Omental fat pad (tissue), 4 donors: ENCODE results near the gene INHBB. TPM values are rescaled to one million over a fixed set of nuclear protein-coding genes. Genes with fewer than 3 reads are reported as not detected.
"Not testable (repeated sequence)": the region's sequence is repeated elsewhere in the genome, so short reads cannot be mapped to it uniquely, and the experiment has no call there.

Experiments
- ATAC-seq: fragments of 150-250 bp; one replicate; pipeline ENCODE4 v1.9.1; 2016; ENCODE audit warnings: mild to moderate bottlenecking, moderate library complexity; ENCODE audit not compliant: low FRiP score
- DNase-seq: peaks from one replicate; pipeline ENCODE4 v3.0.0-alpha.2; 2019; ENCODE audit warnings: low spot score
- total RNA-seq, 4 donors: library from RNA; depleted of rRNA; stranded (reverse); fragments of >200 nt; gene quantifications; one replicate each; pipeline ENCODE4 v1.1.0, GENCODE V29; 2016
- TF ChIP-seq, protein P1 (sequence below), 3 donors: fragments of 450-650 bp; IDR thresholded peaks; one replicate each; pipeline ENCODE4 v1.5.1; 2016 to 2017; ENCODE audit warnings: antibody characterized with exemption in 3 of 3, mild to moderate bottlenecking in 3 of 3, moderate library complexity in 2 of 3

INHBB gene
- total RNA-seq, 4 donors from 2014 or later: 6.7 to 59.8 (median 28.6) TPM

DNA sequence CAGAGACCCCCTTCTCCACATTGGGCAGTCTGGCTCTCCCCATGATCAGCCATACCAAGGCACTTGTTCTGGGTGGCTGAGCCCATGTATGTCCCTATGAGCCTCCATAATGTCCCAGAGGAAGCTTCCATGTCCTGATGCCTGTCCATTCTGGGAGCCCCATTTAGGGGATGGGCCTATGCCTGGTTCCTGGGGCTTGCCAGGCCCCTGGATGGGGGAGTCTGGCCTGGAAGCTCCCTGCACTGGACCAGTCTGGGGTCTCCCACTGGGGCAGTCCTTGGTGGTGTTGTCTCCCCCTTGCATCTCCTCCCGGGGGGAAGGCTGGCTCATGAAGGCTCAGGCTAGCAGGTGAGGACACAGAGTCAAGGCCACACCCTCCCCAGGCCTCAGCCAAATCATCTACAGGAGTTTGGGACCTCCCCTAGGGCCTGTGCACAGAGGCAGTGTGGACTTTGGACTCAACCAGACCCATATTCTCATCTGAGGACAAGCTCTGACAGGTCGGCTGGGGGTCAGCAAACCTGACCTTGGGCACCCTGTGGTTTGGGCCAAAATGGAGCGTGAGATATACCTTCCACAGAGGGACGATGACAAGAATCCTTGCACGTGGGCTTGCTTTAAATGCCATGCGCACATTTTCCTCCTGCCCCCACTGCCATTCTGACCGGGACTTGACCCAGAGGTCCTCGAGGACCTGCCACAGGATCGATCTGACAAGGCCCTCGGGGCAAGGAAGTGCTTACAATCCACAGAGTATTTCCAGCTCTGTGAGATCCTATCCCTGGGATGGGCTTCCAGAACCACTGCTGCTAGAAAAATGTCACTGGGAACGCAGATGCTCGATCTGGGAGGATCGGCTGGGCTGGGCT, 38.8 kb downstream of the INHBB start:
- DNase-seq (no peak), ATAC-seq (no peak)
- TF ChIP-seq, protein P1, sequence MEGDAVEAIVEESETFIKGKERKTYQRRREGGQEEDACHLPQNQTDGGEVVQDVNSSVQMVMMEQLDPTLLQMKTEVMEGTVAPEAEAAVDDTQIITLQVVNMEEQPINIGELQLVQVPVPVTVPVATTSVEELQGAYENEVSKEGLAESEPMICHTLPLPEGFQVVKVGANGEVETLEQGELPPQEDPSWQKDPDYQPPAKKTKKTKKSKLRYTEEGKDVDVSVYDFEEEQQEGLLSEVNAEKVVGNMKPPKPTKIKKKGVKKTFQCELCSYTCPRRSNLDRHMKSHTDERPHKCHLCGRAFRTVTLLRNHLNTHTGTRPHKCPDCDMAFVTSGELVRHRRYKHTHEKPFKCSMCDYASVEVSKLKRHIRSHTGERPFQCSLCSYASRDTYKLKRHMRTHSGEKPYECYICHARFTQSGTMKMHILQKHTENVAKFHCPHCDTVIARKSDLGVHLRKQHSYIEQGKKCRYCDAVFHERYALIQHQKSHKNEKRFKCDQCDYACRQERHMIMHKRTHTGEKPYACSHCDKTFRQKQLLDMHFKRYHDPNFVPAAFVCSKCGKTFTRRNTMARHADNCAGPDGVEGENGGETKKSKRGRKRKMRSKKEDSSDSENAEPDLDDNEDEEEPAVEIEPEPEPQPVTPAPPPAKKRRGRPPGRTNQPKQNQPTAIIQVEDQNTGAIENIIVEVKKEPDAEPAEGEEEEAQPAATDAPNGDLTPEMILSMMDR (IDR thresholded peaks at IDR 0.05): no peak

DNA sequence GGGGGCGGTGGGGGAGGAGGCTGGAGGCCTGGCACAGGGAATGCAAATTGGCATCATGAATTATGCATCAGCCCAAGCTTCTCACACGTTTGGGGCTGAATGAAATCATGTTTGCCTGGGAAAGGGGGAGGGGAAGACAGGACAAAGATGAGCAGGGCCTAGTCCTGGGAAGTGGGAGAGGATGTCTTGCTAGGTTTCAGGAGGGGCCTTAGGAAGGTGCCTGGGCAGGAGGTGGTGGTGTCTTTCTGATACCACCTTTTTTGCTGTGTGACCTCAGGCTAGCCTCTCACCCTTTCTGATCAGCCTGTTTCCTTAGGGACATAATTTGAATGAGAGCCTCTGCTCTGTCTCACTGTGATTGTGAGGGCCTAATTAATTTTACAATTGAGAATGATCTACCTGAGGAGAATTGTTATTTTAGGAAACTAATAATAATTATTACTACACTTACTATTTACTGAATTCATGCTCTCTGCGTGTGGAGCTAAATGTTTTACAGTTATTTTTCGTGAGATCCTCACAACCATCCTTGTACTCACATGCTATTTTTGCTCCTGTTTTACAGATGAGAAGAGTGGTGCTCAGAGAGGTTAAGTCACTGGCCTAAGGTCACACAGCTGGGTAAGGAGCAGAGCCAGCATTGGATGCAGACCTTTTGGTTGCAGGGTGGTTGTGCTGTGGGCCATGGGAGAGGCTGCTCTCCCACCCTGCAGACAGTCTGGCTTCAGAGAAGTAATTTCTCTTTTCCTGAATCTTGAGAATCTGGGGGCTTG, 39.6 kb downstream of the INHBB start:
- DNase-seq: no peak
- TF ChIP-seq, protein P1 (IDR thresholded peaks at IDR 0.05): no peak
- no peak for ATAC-seq

GRCh38 chr2:120388222-120389035, 42.5 kb downstream of the INHBB start:
- DNase-seq (no peak), ATAC-seq (no peak)
- TF ChIP-seq, protein P1 (IDR thresholded peaks at IDR 0.05): no peak

DNA sequence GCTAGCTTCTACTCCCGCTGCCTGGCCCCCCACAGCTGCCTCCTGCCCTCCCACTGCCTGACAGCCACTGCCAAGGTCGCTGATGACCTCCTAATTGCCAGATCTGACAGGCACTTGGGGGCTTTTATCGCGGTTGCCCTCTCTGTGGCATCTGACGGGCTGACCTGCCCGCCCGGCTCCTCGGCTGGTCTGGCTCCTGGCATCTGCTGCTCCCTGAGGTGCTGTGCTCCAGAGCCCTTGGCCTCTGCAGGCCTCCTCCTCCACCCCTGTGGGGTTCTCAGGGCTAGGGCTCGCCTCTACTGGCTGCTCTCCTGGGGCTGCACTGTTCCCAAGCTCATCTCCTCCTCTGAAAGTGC, 43.1 kb downstream of the INHBB start:
- TF ChIP-seq, protein P1 (IDR thresholded peaks at IDR 0.05): no peak
- ATAC-seq (no peak), DNase-seq (no peak)

GRCh38 chr2:120390381-120391055, 44.6 kb downstream of the INHBB start:
- DNase-seq: no peak
- TF ChIP-seq, protein P1 (IDR thresholded peaks at IDR 0.05): no peak
- ATAC-seq: no peak

GRCh38 chr2:120391382-120391781, 45.4 kb downstream of the INHBB start:
- ATAC-seq, DNase-seq: not testable (repeated sequence)
